Upper lobe of left lung (tissue), 4 donors: Measurements from ENCODE around the gene USP31.

ENCODE experiments used
- CTCF ChIP-seq, 6 experiments: fragments of 450-650 bp in 4 of 6; fragments of 200-600 bp in 2 of 6; sonication (generic) in 2 of 6; IDR thresholded peaks; one replicate each; pipeline ENCODE4 v1.5.1; 2016 to 2019; ENCODE audit warnings: antibody characterized with exemption in 6 of 6
- EP300 ChIP-seq, 4 donors: sonication (generic); formaldehyde crosslinking; IDR thresholded peaks; one replicate each; pipeline ENCODE4 v1.5.1; 2017; ENCODE audit warnings: antibody characterized with exemption in 4 of 4, control low read depth in 2 of 4
- POLR2A ChIP-seq, 4 donors: fragments of 450-650 bp; IDR thresholded peaks; one replicate each; pipeline ENCODE4 v1.5.1; 2016 to 2017; ENCODE audit warnings: antibody characterized with exemption in 4 of 4, mild to moderate bottlenecking in 2 of 4
- POLR2AphosphoS5 ChIP-seq, 2 donors: sonication (generic); formaldehyde crosslinking; IDR thresholded peaks; one replicate each; pipeline ENCODE4 v1.5.1; 2017; ENCODE audit warnings: antibody characterized with exemption in 2 of 2

GRCh38 chr16:23155445-23156049, 6.3 kb upstream of the USP31 start:
- TF ChIP-seq CTCF (IDR thresholded peaks at IDR 0.05): no peak
- no peak for TF ChIP-seq EP300 (IDR thresholded peaks at IDR 0.05)
- no peak for TF ChIP-seq POLR2AphosphoS5 (IDR thresholded peaks at IDR 0.05)
- TF ChIP-seq POLR2A (IDR thresholded peaks at IDR 0.05): no peak
